HEK293T (cell line): ENCODE data around the gene GRIN2C.

ENCODE experiments used
- BHLHE40 ChIP-seq: fragments of 450-650 bp; IDR thresholded peaks from 2 replicates; pipeline ENCODE4 v1.6.1; 2016; ENCODE audit warnings: mild to moderate bottlenecking, moderate library complexity, borderline replicate concordance
- LEF1 ChIP-seq: fragments of 450-650 bp; IDR thresholded peaks from 2 replicates; pipeline ENCODE4 v1.6.1; 2017; ENCODE audit warnings: mild to moderate bottlenecking, borderline replicate concordance
- PKNOX1 ChIP-seq: fragments of 450-650 bp; IDR thresholded peaks from 2 replicates; pipeline ENCODE4 v1.6.1; 2016
- TARDBP ChIP-seq: fragments of 450-650 bp; IDR thresholded peaks from 2 replicates; pipeline ENCODE4 v1.6.1; 2016

GRCh38 chr17:74858672-74859458, 820 bp downstream of the GRIN2C start:
- no peak for TF ChIP-seq PKNOX1
- no peak for TF ChIP-seq TARDBP
- TF ChIP-seq BHLHE40: no peak
- TF ChIP-seq LEF1: no peak
